DMS153 (cell line): Measurements from ENCODE around the gene KRT13.

ENCODE experiments used
- DNase-seq: peaks from one replicate; lab custom pipeline; 2025; lab: John Stamatoyannopoulos, UW

Gene KRT13

DNA sequence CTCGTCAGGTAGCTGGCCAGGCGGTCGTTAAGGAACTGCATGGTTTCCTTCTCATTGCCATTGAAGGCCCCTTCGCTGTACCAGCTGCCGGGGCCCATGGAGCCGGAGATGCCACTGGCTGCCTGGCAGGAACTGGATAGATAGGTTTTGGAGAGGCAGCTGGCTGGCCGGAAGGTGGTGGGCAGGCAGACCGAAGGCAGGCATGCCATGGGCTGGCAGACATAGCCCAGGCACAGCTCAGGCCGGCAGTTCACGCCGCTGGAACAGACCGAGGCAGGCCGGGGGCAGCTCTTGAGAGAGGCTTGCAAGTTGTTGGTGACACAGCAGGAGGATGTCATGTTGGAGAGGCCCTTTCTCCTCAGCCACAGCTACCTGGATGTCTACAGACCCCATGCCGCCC lies 38.4 kb downstream of the KRT13 start, which contains the start of gene KRT32:
TSS of gene KRT32 (minus strand) at position 399 of the 400 bp plus-strand sequence. CDS start at position 338, 61 bp downstream.
- DNase-seq, result no peak

DNA sequence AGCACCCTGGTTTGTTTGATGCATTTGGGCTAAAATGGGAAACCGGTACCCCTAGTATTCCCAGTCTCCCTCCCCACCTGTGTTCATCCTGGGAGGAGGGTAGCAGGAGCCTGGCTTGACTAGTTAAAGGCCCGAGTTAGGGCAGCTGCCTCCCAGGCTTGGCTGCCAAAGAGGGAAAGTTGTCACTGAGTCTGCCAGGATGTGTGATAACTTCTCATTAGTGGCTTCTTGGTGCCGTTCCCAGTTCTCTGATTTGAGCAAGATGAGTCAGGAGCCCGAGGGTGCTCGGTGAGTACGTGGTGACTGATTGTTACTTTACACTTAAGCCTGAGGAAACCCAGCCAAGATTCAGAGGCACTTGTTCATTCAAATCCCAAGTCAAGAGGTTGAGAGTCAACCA lies 40.7 kb downstream of the KRT13 start:
- no peak for DNase-seq

GRCh38 chr17:41464173-41464572 lies 41.2 kb downstream of the KRT13 start:
- DNase-seq, result no peak

DNA sequence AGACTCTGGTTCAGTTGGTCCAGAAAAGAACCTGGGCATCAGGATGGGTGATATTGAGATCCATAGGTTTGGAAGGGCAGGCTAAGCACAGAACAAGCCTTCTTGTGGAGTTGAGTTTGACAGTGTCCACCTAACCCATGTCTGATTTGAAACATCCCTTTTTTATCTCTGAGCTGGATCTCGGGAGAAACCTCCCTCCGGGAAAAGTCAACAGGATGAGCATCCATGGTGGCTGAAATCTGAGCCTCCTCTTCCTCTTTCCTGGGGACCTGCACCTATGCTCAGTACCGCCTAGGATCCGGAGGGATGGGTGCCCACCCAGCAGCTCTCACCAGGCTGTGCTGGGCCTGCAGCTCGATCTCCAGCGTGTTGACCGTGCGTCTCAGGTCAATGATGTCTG lies 41.7 kb downstream of the KRT13 start:
- DNase-seq, result no peak

DNA sequence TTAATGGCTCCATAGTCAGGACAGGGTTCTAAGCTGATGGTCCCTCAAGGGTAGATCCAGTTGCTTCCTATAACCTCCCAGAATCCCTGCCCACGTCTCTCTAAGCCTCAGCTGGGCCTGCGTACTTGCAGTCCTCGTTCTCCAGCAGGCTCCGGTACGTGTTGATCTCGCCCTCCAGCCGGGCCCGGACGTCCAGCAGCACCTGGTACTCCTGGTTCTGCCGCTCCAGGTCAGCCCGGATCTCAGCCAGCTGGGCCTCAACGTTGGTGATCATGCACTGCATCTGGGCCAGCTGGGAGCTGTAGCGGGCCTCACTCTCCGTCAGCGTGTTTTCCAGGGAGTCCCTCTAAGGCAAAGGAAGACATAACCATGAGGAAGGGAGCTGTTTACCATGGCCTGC lies 42.7 kb downstream of the KRT13 start:
- DNase-seq, result no peak

GRCh38 chr17:41457676-41458075 lies 47.7 kb downstream of the KRT13 start:
- DNase-seq, result no peak

DNA sequence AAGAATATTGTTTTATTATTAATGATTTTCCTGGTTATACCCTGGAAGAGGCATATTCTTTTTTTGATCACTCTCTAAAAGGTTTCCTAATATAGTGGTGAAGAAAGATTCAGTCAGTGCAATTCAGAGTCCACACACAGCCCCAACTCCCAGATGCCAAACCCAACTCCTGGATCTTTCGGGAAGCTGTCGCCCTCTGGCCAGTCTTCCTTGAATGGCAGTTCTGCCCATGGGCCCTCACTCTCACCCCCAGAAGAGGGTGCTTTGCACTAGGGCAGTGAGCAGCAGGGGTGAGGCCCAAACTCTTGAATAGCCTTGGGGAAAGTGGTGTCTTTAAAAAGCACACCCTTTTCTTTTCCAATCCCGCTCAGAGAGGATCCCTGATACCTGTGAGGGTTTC lies 49.2 kb downstream of the KRT13 start:
- DNase-seq, result no peak

DNA sequence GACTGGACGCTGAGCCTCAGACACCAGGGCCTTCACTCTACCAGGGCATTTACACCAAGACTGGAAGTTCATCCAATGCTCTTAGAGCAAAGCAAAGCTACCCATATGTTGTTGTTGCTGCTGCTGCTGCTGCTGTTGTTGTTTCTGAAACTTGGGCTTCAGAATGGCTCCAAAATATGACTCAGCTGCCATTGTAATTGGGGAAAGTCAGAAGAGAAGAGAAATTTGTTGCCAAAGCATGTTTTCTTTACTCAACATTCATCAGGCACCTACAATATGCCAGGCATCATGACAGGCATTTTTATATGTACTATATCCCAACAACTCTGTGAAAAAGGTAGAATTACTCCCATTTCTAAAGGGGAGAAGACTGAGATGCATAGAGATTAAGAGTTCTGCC lies 50.2 kb downstream of the KRT13 start:
- no peak for DNase-seq

DNA sequence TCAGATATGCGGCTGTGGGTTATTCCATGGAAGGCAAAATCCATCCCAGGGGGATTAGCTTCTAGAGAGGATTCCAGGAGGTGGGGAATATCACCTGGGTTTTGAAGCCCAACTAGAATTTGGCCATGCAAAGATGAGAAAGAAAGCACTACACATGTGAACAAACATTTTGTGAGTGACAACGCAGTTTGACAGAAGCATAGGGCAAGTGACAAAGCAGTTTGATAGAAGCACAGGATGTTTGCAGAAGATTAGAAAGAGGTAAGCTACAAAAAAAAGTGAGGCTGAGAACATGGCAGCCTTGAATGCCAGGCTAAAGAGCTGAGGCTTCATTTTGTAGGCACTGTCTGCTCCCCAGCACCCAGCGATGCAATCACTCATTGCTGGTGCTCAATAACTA lies 52.3 kb downstream of the KRT13 start:
- no peak for DNase-seq

DNA sequence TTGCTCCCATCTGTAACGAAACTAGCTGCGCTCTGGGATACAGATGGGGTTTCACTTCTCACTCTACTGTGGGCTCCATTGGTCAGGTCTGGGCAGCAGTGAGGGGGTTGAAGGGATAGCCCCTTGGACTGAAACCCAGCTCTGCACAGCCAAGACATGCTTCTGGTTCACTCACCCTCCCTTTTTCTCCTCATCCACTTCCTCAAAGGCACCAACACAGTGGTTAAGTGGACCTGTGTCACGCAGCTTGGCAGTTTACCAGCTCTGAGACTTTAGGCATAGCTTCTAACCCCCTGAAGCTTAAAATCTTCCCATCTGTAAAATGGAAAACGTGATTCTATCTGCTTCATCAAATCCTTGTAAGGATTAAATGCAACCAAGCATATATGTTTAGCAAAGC lies 53.1 kb downstream of the KRT13 start:
- no peak for DNase-seq

- no peak for DNase-seq
Observed at GRCh38 chr17:41451154-41451728, 54.2 kb downstream of the KRT13 start.
